MM.1S (cell line): ENCODE measurements around the gene RDH16.
"Not testable (repeated sequence)": the region's sequence is repeated elsewhere in the genome, so short reads cannot be mapped to it uniquely, and the experiment has no call there.

Experiments used
- DNase-seq: peaks from one replicate; pipeline ENCODE4 v3.0.0-alpha.2; 2015
- H2AFZ ChIP-seq: fragments of 300-600 bp; sonication (generic); 2 replicates; pipeline ENCODE4 v1.6.0; 2016; ENCODE audit warnings: antibody characterized with exemption, low read length
- H3F3A ChIP-seq: fragments of 300-600 bp; sonication (generic); 2 replicates; pipeline ENCODE4 v1.6.1; 2016; ENCODE audit warnings: mild to moderate bottlenecking, antibody characterized with exemption, low read length, moderate library complexity, mixed read lengths; ENCODE audit not compliant: insufficient read depth
- H3K27ac ChIP-seq: fragments of 300-600 bp; sonication (generic); 2 replicates; pipeline ENCODE4 v1.5.1; 2016; ENCODE audit warnings: mild to moderate bottlenecking, low read length
- H3K27me3 ChIP-seq: fragments of 300-600 bp; sonication (generic); replicated peaks from 2 replicates; pipeline ENCODE4 v1.6.0; 2016; ENCODE audit warnings: low read length; ENCODE audit not compliant: insufficient read depth
- H3K36me3 ChIP-seq: fragments of 300-600 bp; sonication (generic); replicated peaks from 2 replicates; pipeline ENCODE4 v1.6.1; 2016; ENCODE audit warnings: mild to moderate bottlenecking, low read length, mixed read lengths; ENCODE audit not compliant: insufficient read depth
- H3K4me1 ChIP-seq: fragments of 300-600 bp; sonication (generic); 2 replicates; pipeline ENCODE4 v1.6.1; 2016; ENCODE audit warnings: low read length, mixed read lengths
- H3K4me2 ChIP-seq: fragments of 300-600 bp; sonication (generic); 2 replicates; pipeline ENCODE4 v1.6.0; 2016; ENCODE audit warnings: low read depth, low read length
- H3K4me3 ChIP-seq: fragments of 300-600 bp; sonication (generic); 2 replicates; pipeline ENCODE4 v1.5.1; 2016; ENCODE audit warnings: low read length, mixed read lengths
- H3K79me2 ChIP-seq: fragments of 300-600 bp; sonication (generic); 2 replicates; pipeline ENCODE4 v1.6.1; 2016; ENCODE audit warnings: mixed run types, low read length, mixed read lengths
- H3K9ac ChIP-seq: fragments of 300-600 bp; sonication (generic); 2 replicates; pipeline ENCODE4 v1.6.1; 2016; ENCODE audit warnings: low read length, mixed read lengths
- H3K9me2 ChIP-seq: fragments of 300-600 bp; sonication (generic); replicated peaks from 2 replicates; pipeline ENCODE4 v1.6.1; 2016; ENCODE audit warnings: mild to moderate bottlenecking, low read length, mixed read lengths; ENCODE audit not compliant: insufficient read depth
- H3K9me3 ChIP-seq: fragments of 300-600 bp; sonication (generic); replicated peaks from 2 replicates; pipeline ENCODE4 v1.6.1; 2016; ENCODE audit warnings: mild to moderate bottlenecking, low read length, mixed read lengths; ENCODE audit not compliant: insufficient read depth
- H4K20me1 ChIP-seq: fragments of 300-600 bp; sonication (generic); 2 replicates; pipeline ENCODE4 v1.6.1; 2016; ENCODE audit warnings: mild to moderate bottlenecking, low read length, moderate library complexity, mixed read lengths; ENCODE audit not compliant: insufficient read depth
- CTCF ChIP-seq: fragments of 300-600 bp; sonication (generic); IDR thresholded peaks from 2 replicates; pipeline ENCODE4 v1.5.1; 2016; ENCODE audit warnings: antibody characterized with exemption, low read length, mixed read lengths
- EZH2 ChIP-seq: fragments of 300-600 bp; sonication (generic); optimal IDR thresholded peaks from 2 replicates; pipeline ENCODE3; 2017; ENCODE audit warnings: low read depth, mild to moderate bottlenecking, antibody characterized with exemption, low read length, mixed read lengths
- EZH2phosphoT487 ChIP-seq: fragments of 300-600 bp; sonication (generic); IDR thresholded peaks from 2 replicates; pipeline ENCODE4 v1.6.1; 2018; ENCODE audit warnings: antibody characterized with exemption, low read length

The RDH16 gene

DNA sequence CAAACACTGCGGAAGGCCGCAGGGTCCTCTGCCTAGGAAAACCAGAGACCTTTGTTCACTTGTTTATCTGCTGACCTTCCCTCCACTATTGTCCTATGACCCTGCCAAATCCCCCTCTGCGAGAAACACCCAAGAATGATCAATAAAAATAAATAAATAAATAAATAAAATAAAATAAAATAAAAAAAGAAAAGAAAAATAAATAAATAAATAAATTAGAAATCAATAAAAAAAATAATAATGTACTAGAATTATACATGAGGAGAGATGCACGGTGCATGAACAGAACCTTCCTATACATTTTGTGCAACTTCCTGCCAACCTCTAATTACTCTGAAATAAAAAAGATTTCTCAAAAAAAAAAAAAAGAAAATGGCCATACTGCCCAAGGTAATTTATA lies 7.7 kb upstream of the RDH16 start:
- H3F3A ChIP-seq, H2AFZ ChIP-seq, H3K9me3 ChIP-seq: not testable (repeated sequence)

DNA sequence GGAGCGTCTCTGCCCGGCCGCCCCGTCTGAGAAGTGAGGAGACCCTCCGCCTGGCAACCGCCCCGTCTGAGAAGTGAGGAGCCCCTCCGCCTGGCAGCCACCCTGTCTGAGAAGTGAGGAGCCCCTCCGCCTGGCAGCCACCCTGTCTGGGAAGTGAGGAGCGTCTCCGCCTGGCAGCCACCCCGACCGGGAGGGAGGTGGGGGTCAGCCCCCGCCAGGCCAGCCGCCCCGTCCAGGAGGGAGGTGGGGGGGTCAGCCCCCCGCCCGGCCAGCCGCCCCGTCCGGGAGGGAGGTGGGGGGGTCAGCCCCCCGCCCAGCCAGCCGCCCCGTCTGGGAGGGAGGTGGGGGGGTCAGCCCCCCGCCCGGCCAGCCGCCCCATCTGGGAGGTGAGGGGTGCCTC lies 6.1 kb upstream of the RDH16 start:
- not testable (repeated sequence) for H3K27ac ChIP-seq, H3K9me3 ChIP-seq, H4K20me1 ChIP-seq, H3K79me2 ChIP-seq, H3F3A ChIP-seq, H3K4me1 ChIP-seq, H3K36me3 ChIP-seq, H3K9ac ChIP-seq, H2AFZ ChIP-seq, H3K9me2 ChIP-seq, H3K4me3 ChIP-seq, DNase-seq, H3K4me2 ChIP-seq, H3K27me3 ChIP-seq

More for the DNA sequence above, 7.7 kb upstream of the RDH16 start:
- H3K9ac ChIP-seq, DNase-seq, H3K4me1 ChIP-seq, H4K20me1 ChIP-seq, H3K27ac ChIP-seq, H3K9me2 ChIP-seq, H3K4me3 ChIP-seq, H3K79me2 ChIP-seq, H3K36me3 ChIP-seq, H3K4me2 ChIP-seq, H3K27me3 ChIP-seq: not testable (repeated sequence)

- not testable (repeated sequence) for H3F3A ChIP-seq, H3K27ac ChIP-seq, H3K79me2 ChIP-seq, H3K9me2 ChIP-seq, H3K4me1 ChIP-seq, H3K4me2 ChIP-seq, H4K20me1 ChIP-seq, H3K9me3 ChIP-seq, H3K27me3 ChIP-seq, H3K4me3 ChIP-seq, H2AFZ ChIP-seq, H3K36me3 ChIP-seq, DNase-seq, H3K9ac ChIP-seq
These were observed 4.8 kb upstream of the RDH16 start for GRCh38 chr12:56962247-56962646.

- Histone ChIP-seq H3K9me3 (no peaks in the 10 kb centered on the region), H3K36me3 (no peaks in the 10 kb centered on the region), H3F3A (no peaks in the 10 kb centered on the region), H3K27ac (no peak overlapping the region), H3K79me2 (no peaks in the 10 kb centered on the region), H3K9ac (no peak overlapping the region), H3K9me2 (no peaks in the 10 kb centered on the region), H3K4me1 (no peaks in the 10 kb centered on the region), H4K20me1 (no peaks in the 10 kb centered on the region), H3K27me3 (no peaks in the 10 kb centered on the region), H3K4me3 (no peak overlapping the region), H2AFZ (no peak overlapping the region), H3K4me2 (no peak overlapping the region)
- no peak for DNase-seq
- TF ChIP-seq CTCF = no peak
- no peak for TF ChIP-seq EZH2
These were observed 1.0 kb upstream of the RDH16 start for GRCh38 chr12:56958422-56958821.

GRCh38 chr12:56955631-56956256 lies 1.7 kb downstream of the RDH16 start:
- Histone ChIP-seq H3K4me3 (no peak overlapping the region), H3K9me3 (no peaks in the 10 kb centered on the region), H3K4me1 (no peaks in the 10 kb centered on the region), H3F3A (no peaks in the 10 kb centered on the region), H2AFZ (no peak overlapping the region), H3K79me2 (no peaks in the 10 kb centered on the region), H4K20me1 (no peaks in the 10 kb centered on the region), H3K27me3 (no peaks in the 10 kb centered on the region), H3K27ac (no peak overlapping the region), H3K4me2 (no peak overlapping the region), H3K9ac (no peak overlapping the region), H3K9me2 (no peaks in the 10 kb centered on the region), H3K36me3 (no peaks in the 10 kb centered on the region)
- DNase-seq = no peak
- TF ChIP-seq EZH2phosphoT487 (no peak), EZH2 (no peak), CTCF (no peak)
